ENCODE results near the gene TRNT1. TPM values are rescaled to one million over a fixed set of nuclear protein-coding genes. Genes with fewer than 3 reads are reported as not detected.

The TRNT1 gene
- total and polyA plus RNA-seq, 2 of the 8 experiments (the other 6 are each of a cell fraction or from before 2014, with no cell fraction given) = 7.2 to 33.1 TPM

GRCh38 chr3:3087716-3088465 lies 38.8 kb upstream of the TRNT1 start (continued):
- TF ChIP-seq ATF2 (IDR thresholded peaks at IDR 0.05; ENCODE audit: low read length) (no peak), CTBP2 (IDR thresholded peaks at IDR 0.05; ENCODE audit: borderline replicate concordance, insufficient read depth, insufficient read length, low read length) (no peak), TEAD4 (IDR thresholded peaks at IDR 0.05; ENCODE audit: low read depth, low read length) (no peak), RAD21 (IDR thresholded peaks at IDR 0.05 in 1 of 2, conservative IDR thresholded peaks at IDR 0.05 in 1 of 2; ENCODE audit: low read depth in 2 of 2, low read length in 2 of 2) (no peak), SIX5 (IDR thresholded peaks at IDR 0.05; ENCODE audit: low read depth, low read length) (no peak), KDM1A (IDR thresholded peaks at IDR 0.05; ENCODE audit: borderline replicate concordance, low read length) (no peak), RBBP5 (IDR thresholded peaks at IDR 0.05; ENCODE audit: borderline replicate concordance, low read depth, low read length) (no peak), RFX5 (IDR thresholded peaks at IDR 0.05; ENCODE audit: borderline replicate concordance, low read depth, low read length) (no peak), SP4 (IDR thresholded peaks at IDR 0.05; ENCODE audit: low read length) (no peak), FOSL1 (IDR thresholded peaks at IDR 0.05; ENCODE audit: insufficient read depth, low read depth, low read length) (no peak), CBX8 (IDR thresholded peaks at IDR 0.05; ENCODE audit: borderline replicate concordance, low read depth, low read length) (no peak)
